Transverse colon (tissue), 4 donors: ENCODE results near the gene VTCN1. TPM values are rescaled to one million over a fixed set of nuclear protein-coding genes. Genes with fewer than 3 reads are reported as not detected.
A peak's percentile ranks its signal among the peaks of the same experiment; 100 is the strongest.
"Not testable (repeated sequence)": the region's sequence is repeated elsewhere in the genome, so short reads cannot be mapped to it uniquely, and the experiment has no call there.

Source experiments
- DNase-seq: peaks from one replicate; pipeline ENCODE4 v3.0.0-alpha.2; 2019
- H3K27ac ChIP-seq, 4 donors: fragments of 200-600 bp; sonication (generic); 2 replicates each; pipeline ENCODE4 v1.5.1; 2016 to 2018; ENCODE audit warnings: inconsistent platforms in 4 of 4
- H3K27me3 ChIP-seq: fragments of 200-600 bp; sonication (generic); 2 replicates; pipeline ENCODE4 v1.5.1; 2017; ENCODE audit warnings: inconsistent platforms
- H3K36me3 ChIP-seq, 4 donors: fragments of 200-600 bp; sonication (generic); 2 replicates each; pipeline ENCODE4 v1.5.1; 2017 to 2019; ENCODE audit warnings: inconsistent platforms in 4 of 4
- H3K4me1 ChIP-seq, 4 donors: fragments of 200-600 bp; sonication (generic); 2 replicates each; pipeline ENCODE4 v1.5.1; 2017 to 2020; ENCODE audit warnings: inconsistent platforms in 4 of 4
- H3K4me3 ChIP-seq, 4 donors: fragments of 200-600 bp; sonication (generic); 1 replicate in 1 of 4; 2 replicates in 3 of 4; pipeline versions ENCODE4 v1.5.1 to v1.6.1; 2017 to 2019; ENCODE audit warnings: inconsistent platforms in 4 of 4
- H3K9me3 ChIP-seq, 2 donors: fragments of 200-600 bp; sonication (generic); 2 replicates each; pipeline ENCODE4 v1.5.1; 2017 to 2019; ENCODE audit warnings: inconsistent platforms in 2 of 2
- EP300 ChIP-seq: sonication (generic); formaldehyde crosslinking; IDR thresholded peaks from one replicate; pipeline ENCODE4 v1.6.1; 2017; ENCODE audit warnings: antibody characterized with exemption, low read depth
- POLR2A ChIP-seq: fragments of 450-650 bp; IDR thresholded peaks from one replicate; pipeline ENCODE4 v1.6.1; 2016; ENCODE audit warnings: antibody characterized with exemption, mild to moderate bottlenecking, moderate library complexity
- POLR2AphosphoS5 ChIP-seq, 3 donors: sonication (generic); formaldehyde crosslinking; IDR thresholded peaks; one replicate each; pipeline ENCODE4 v1.6.1; 2016; ENCODE audit warnings: antibody characterized with exemption in 3 of 3
- WGBS, 2 donors: methylation state at CpG; one replicate each; pipeline ENCODE4 v1.1.5; 2018; ENCODE audit warnings: low coverage in 1 of 2; 5-methylcytosine and 5-hydroxymethylcytosine counted together
- in situ Hi-C, 4 donors: fragments of 200-750 bp; cut with MboI; loops; one replicate each; pipeline versions ENCODE4 v1.15.0 to v1.15.1; 2017; ENCODE audit warnings: low sequenced_read_pairs in 3 of 4, low pct_ligation_motif_present in 1 of 4, low pct_unique_long_range_greater_than_20kb in 1 of 4
- intact Hi-C: fragments of 100-400 bp; cut with DNase I; formaldehyde crosslinking; loops from one replicate; pipeline ENCODE4 v1.15.1; 2023; ENCODE audit warnings: low total_unique reads
- total RNA-seq, 4 donors: library from RNA; depleted of rRNA; stranded (reverse); fragments of >200 nt; gene quantifications; one replicate each; pipeline ENCODE4 v1.1.0, GENCODE V29; 2016
- TF ChIP-seq, protein P1 (sequence below), 5 experiments: fragments of 200-600 bp in 3 of 5; fragments of 450-650 bp in 2 of 5; sonication (generic) in 3 of 5; IDR thresholded peaks; 1 replicate in 2 of 5; 2 replicates in 3 of 5; pipeline ENCODE4 v1.5.1; 2016 to 2017; ENCODE audit warnings: antibody characterized with exemption in 5 of 5, inconsistent platforms in 3 of 5, mild to moderate bottlenecking in 2 of 5, moderate library complexity in 1 of 5

Gene VTCN1
- not detected for total RNA-seq

DNA sequence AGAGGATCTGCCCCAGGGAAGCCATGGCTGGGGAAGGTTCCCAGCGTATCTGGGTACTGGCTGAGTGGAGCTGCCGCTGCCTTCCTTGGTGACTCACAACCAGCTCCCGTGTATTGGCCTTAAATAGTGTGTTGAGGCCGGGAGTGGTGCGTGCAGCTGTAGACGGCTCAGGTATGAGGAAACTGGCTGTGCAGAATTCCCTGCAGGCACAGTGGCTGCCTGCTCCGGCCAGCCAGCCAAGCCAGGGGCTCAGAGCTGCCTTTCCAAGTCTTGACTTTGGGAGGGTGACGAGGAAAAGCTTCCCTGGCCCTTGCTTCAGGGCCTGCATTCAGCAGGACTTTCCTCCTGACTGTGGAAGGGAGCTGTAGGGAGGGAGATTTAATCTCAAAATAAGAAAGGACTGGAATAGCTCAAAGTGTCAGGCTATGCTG lies at the start of gene VTCN1:
Gene VTCN1 (minus strand): TSS at position 97 of the 431 bp plus-strand sequence. CDS start 72 bp downstream, at position 25.
- WGBS, 2 donors, result 59% methylated on average over 8 of the region's 8 CpGs; no CpG with 5 or more reads in 1 of the 2 donors
- intact Hi-C loops (no loop called here), in situ Hi-C loops (no loop called here)
- Histone ChIP-seq H3K27ac (no peak within 1 kb of the TSS), H3K4me1 (no peaks in the 10 kb centered on the region), H3K27me3 (no peaks in the 10 kb centered on the region), H3K4me3 (no peak within 1 kb of the TSS), H3K9me3 (no peaks in the 10 kb centered on the region), H3K36me3 (no peaks in the 10 kb centered on the region)
- DNase-seq, result peak; percentile 33
- no peak for TF ChIP-seq POLR2AphosphoS5 (IDR thresholded peaks at IDR 0.05)
- no peak for TF ChIP-seq POLR2A
- no peak for TF ChIP-seq EP300
- TF ChIP-seq, protein P1, sequence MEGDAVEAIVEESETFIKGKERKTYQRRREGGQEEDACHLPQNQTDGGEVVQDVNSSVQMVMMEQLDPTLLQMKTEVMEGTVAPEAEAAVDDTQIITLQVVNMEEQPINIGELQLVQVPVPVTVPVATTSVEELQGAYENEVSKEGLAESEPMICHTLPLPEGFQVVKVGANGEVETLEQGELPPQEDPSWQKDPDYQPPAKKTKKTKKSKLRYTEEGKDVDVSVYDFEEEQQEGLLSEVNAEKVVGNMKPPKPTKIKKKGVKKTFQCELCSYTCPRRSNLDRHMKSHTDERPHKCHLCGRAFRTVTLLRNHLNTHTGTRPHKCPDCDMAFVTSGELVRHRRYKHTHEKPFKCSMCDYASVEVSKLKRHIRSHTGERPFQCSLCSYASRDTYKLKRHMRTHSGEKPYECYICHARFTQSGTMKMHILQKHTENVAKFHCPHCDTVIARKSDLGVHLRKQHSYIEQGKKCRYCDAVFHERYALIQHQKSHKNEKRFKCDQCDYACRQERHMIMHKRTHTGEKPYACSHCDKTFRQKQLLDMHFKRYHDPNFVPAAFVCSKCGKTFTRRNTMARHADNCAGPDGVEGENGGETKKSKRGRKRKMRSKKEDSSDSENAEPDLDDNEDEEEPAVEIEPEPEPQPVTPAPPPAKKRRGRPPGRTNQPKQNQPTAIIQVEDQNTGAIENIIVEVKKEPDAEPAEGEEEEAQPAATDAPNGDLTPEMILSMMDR (IDR thresholded peaks at IDR 0.05), result no peak

DNA sequence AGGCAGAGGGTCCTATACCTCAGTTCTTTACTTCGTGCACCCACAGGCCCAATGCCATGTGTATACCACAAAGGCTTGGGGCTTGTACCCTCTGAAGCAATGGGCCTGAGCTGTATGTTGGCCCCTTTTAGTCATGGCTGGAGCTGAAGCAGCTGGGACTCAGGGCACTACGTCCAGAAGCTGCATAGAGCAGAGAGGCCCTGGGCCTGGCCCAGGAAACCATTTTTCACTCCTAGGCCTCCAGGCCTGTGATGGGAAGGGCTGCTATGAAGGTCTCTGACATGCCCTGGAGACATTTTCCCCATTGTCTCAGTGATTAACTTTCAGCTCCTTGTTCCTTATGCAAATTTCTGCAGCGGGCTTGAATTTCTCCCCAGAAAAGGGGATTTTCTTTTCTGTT lies 48.1 kb upstream of the VTCN1 start:
- in situ Hi-C loops (no loop called here), intact Hi-C loops (no loop called here)

GRCh38 chr1:117258075-117258474 lies 47.3 kb upstream of the VTCN1 start:
- H3K27me3 ChIP-seq, H3K9me3 ChIP-seq, H3K27ac ChIP-seq, H3K4me1 ChIP-seq, H3K4me3 ChIP-seq, in situ Hi-C loops, H3K36me3 ChIP-seq, DNase-seq, intact Hi-C loops: not testable (repeated sequence)

More for the DNA sequence above, 48.1 kb upstream of the VTCN1 start:
- DNase-seq, result no peak
- 87 to 100% methylated on average over 2 to 3 of the region's 3 CpGs for WGBS, 2 donors
- H3K27me3 ChIP-seq, result no peaks in the 10 kb centered on the region
- H3K4me1 ChIP-seq, result no peaks in the 10 kb centered on the region
- no peak overlapping the region for H3K4me3 ChIP-seq
- H3K27ac ChIP-seq, result no peak overlapping the region
- TF ChIP-seq EP300, result no peak
- TF ChIP-seq, protein P1 (IDR thresholded peaks at IDR 0.05), result no peak
- no peak for TF ChIP-seq POLR2A
- TF ChIP-seq POLR2AphosphoS5 (IDR thresholded peaks at IDR 0.05), result no peak
- H3K9me3 ChIP-seq, result no peaks in the 10 kb centered on the region
- H3K36me3 ChIP-seq, result no peaks in the 10 kb centered on the region

DNA sequence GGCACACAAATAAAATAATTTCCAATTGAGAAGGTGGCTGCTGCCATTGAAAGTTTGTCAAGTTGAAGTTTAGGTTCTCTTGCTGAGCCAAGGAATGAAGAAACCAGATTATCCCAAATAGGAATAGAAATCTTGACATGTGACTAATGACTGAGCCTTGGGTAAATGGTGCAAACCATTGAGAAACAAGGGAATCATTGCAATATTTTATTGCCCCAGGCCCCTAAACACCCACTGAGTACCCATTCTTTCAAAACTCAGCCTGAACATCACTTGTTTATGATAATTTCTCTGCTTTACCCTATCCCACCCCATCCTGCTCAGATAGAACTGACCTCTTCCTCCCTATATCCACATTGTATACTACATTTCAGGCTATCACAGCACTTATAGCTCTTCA lies 46.6 kb upstream of the VTCN1 start:
- H3K27ac ChIP-seq, result no peak overlapping the region
- no peak for TF ChIP-seq EP300
- TF ChIP-seq, protein P1 (IDR thresholded peaks at IDR 0.05), result no peak
- TF ChIP-seq POLR2A, result no peak
- TF ChIP-seq POLR2AphosphoS5 (IDR thresholded peaks at IDR 0.05), result no peak
- no peaks in the 10 kb centered on the region for H3K4me1 ChIP-seq
- H3K4me3 ChIP-seq, result no peak overlapping the region
- H3K9me3 ChIP-seq, result no peaks in the 10 kb centered on the region
- H3K36me3 ChIP-seq, result no peaks in the 10 kb centered on the region
- DNase-seq, result no peak
- intact Hi-C loops (no loop called here), in situ Hi-C loops (no loop called here)
- no peaks in the 10 kb centered on the region for H3K27me3 ChIP-seq

GRCh38 chr1:117250061-117250606 lies 39.4 kb upstream of the VTCN1 start:
- H3K4me1 ChIP-seq, result no peaks in the 10 kb centered on the region
- no peaks in the 10 kb centered on the region for H3K36me3 ChIP-seq
- H3K9me3 ChIP-seq, result no peaks in the 10 kb centered on the region
- H3K27me3 ChIP-seq, result no peaks in the 10 kb centered on the region
- no peak for DNase-seq
- in situ Hi-C loops, result no loop called here
- TF ChIP-seq POLR2AphosphoS5 (IDR thresholded peaks at IDR 0.05), result no peak
- TF ChIP-seq POLR2A, result no peak
- no peak for TF ChIP-seq EP300
- TF ChIP-seq, protein P1 (IDR thresholded peaks at IDR 0.05), result no peak
- H3K27ac ChIP-seq, result no peak overlapping the region
- no peak overlapping the region for H3K4me3 ChIP-seq
- intact Hi-C loops, result no loop called here
